K562 (cell line): ENCODE results near the gene RANBP3. TPM values are rescaled to one million over a fixed set of nuclear protein-coding genes. Genes with fewer than 3 reads are reported as not detected.

Experiments used
- ARID2 ChIP-seq: fragments of 450-650 bp; IDR thresholded peaks from 2 replicates; pipeline ENCODE4 v1.6.1; 2017; ENCODE audit warnings: antibody characterized with exemption, mild to moderate bottlenecking
- CTCF ChIP-seq, 3 experiments: IDR thresholded peaks in 2 of 3; conservative IDR thresholded peaks in 1 of 3; 2 replicates each; pipeline ENCODE4 v1.5.1; 2011 to 2012; ENCODE audit warnings: low read length in 3 of 3, mild to moderate bottlenecking in 3 of 3, control low read depth in 2 of 3, improper control_type of control experiment in 1 of 3, inconsistent platforms in 1 of 3, low read depth in 1 of 3, mixed read lengths in 1 of 3, moderate library complexity in 1 of 3; ENCODE audit not compliant: insufficient read depth in 2 of 3
- CTCFL ChIP-seq: IDR thresholded peaks from 2 replicates; pipeline ENCODE4 v1.6.1; 2011; ENCODE audit warnings: borderline replicate concordance, low read depth, mild to moderate bottlenecking, moderate library complexity, low read length; ENCODE audit not compliant: insufficient read depth, poor library complexity, severe bottlenecking
- ERF ChIP-seq: fragments of 450-650 bp; formaldehyde crosslinking; IDR thresholded peaks from 2 replicates; pipeline ENCODE4 v1.4.0; 2020; ENCODE audit warnings: mild to moderate bottlenecking, mixed read lengths
- FOS ChIP-seq: IDR thresholded peaks from 3 replicates; pipeline ENCODE4 v1.6.1; 2011; ENCODE audit not compliant: insufficient read length; ENCODE audit errors: extremely low read depth
- FOXA3 ChIP-seq, 2 experiments: fragments of 450-650 bp in 1 of 2; sonication (generic) in 1 of 2; formaldehyde crosslinking; IDR thresholded peaks in 1 of 2; conservative IDR thresholded peaks in 1 of 2; 2 replicates each; pipeline versions ENCODE4 v1.4.0 to v1.8.0; 2020 to 2022; ENCODE audit warnings: mild to moderate bottlenecking in 2 of 2, missing genetic modification reagents in 1 of 2
- FOXK1 ChIP-seq: sonication (generic); formaldehyde crosslinking; IDR thresholded peaks from 2 replicates; pipeline ENCODE4 v1.8.0; 2022; ENCODE audit warnings: missing genetic modification reagents, mild to moderate bottlenecking, borderline replicate concordance
- LARP7 ChIP-seq: fragments of 450-650 bp; IDR thresholded peaks from 2 replicates; pipeline ENCODE4 v1.6.1; 2016
- MEF2A ChIP-seq: IDR thresholded peaks from 2 replicates; pipeline ENCODE4 v1.6.1; 2011; ENCODE audit warnings: low read depth, mild to moderate bottlenecking, low read length, moderate library complexity; ENCODE audit not compliant: control insufficient read depth
- MTA3 ChIP-seq: fragments of 450-650 bp; formaldehyde crosslinking; IDR thresholded peaks from 2 replicates; pipeline ENCODE4 v1.6.1; 2017; ENCODE audit warnings: mild to moderate bottlenecking, borderline replicate concordance
- NFE2L1 ChIP-seq: fragments of 450-650 bp; IDR thresholded peaks from 2 replicates; pipeline ENCODE4 v1.6.1; 2016; ENCODE audit warnings: missing genetic modification characterization, low read depth, mild to moderate bottlenecking, missing compliant biosample characterization, moderate library complexity, borderline replicate concordance
- SP1 ChIP-seq: sonication (generic); formaldehyde crosslinking; IDR thresholded peaks from 2 replicates; pipeline ENCODE4 v1.8.1; 2022; ENCODE audit warnings: mild to moderate bottlenecking, missing genetic modification reagents
- ZBTB7A ChIP-seq: IDR thresholded peaks from 2 replicates; pipeline ENCODE4 v1.6.1; 2011; ENCODE audit warnings: low read depth, mild to moderate bottlenecking, low read length, moderate library complexity, borderline replicate concordance; ENCODE audit not compliant: control insufficient read depth
- ZNF57 ChIP-seq: fragments of 450-650 bp; formaldehyde crosslinking; IDR thresholded peaks from 2 replicates; pipeline ENCODE4 v1.4.0; 2020; ENCODE audit warnings: mild to moderate bottlenecking, moderate library complexity
- polyA plus RNA-seq, 8 experiments: library from polyadenylated mRNA; depleted of rRNA in 4 of 8; stranded (reverse) in 5 of 8; unstranded in 3 of 8; fragments of >200 nt; fragmentation: Nextera tagmentation in 2 of 8; fragmentation: Illumina TruSeq in 1 of 8; extraction: Ambion mirVana in 2 of 8; extraction: Trizol in 1 of 8; gene quantifications; 2 replicates each; pipeline versions ENCODE4 v1.2.1 to v1.2.3, GENCODE V29; 2011 to 2014; ENCODE audit warnings: inconsistent platforms in 1 of 8, missing spikeins in 1 of 8
- total RNA-seq, 7 experiments: library from RNA; depleted of rRNA in 6 of 7; stranded (reverse); fragments of >200 nt in 6 of 7; fragmentation: Illumina TruSeq in 2 of 7; extraction: Trizol in 2 of 7; gene quantifications; 2 replicates each; pipeline versions ENCODE4 v1.2.1 to v1.2.3, GENCODE V29; 2011 to 2021; ENCODE audit warnings: low replicate concordance in 1 of 7
- TF ChIP-seq, protein P1 (sequence below): sonication (generic); formaldehyde crosslinking; IDR thresholded peaks from 2 replicates; pipeline ENCODE4 v1.8.0; 2022; ENCODE audit warnings: missing genetic modification reagents, mild to moderate bottlenecking, moderate library complexity, borderline replicate concordance

RANBP3 gene
- total and polyA plus RNA-seq, 9 of the 15 experiments (the other 6 are each of a cell fraction or from before 2014, with no cell fraction given) = 0.90 to 95.1 (median 63.2) TPM

- TF ChIP-seq ZNF57 (CRISPR knock-in tag) = no peak
- TF ChIP-seq SP1 = 0 out of 2 replicates have a peak, but pooled peaks have one; percentile 34
- no peak for TF ChIP-seq FOS
- TF ChIP-seq ERF (CRISPR knock-in tag) = no peak
- 0 out of 2 replicates have a peak, but pooled peaks have one; percentile 32 for TF ChIP-seq ARID2
- peak; percentile 78; the same call in 1 of the 2 replicates for TF ChIP-seq ZBTB7A
- TF ChIP-seq FOXA3 (CRISPR knock-in tag; conservative IDR thresholded peaks at IDR 0.05 in 1 of 2, IDR thresholded peaks at IDR 0.05 in 1 of 2) = peak; percentile 68 to 95
- peak; percentile 89 to 94 (median 91) for TF ChIP-seq CTCF (IDR thresholded peaks at IDR 0.05 in 2 of 3, conservative IDR thresholded peaks at IDR 0.05 in 1 of 3; ENCODE audit: insufficient read depth in 2 of 3, low read depth in 1 of 3, low read length in 3 of 3)
- peak; percentile 49; the same call in 1 of the 2 replicates for TF ChIP-seq MTA3
- no peak for TF ChIP-seq MEF2A
- TF ChIP-seq LARP7 = no peak
- no peak for TF ChIP-seq NFE2L1
- TF ChIP-seq FOXK1 (CRISPR knock-in tag) = no peak; the same call in 1 of the 2 replicates
- TF ChIP-seq CTCFL = peak; percentile 17
- TF ChIP-seq, protein P1, sequence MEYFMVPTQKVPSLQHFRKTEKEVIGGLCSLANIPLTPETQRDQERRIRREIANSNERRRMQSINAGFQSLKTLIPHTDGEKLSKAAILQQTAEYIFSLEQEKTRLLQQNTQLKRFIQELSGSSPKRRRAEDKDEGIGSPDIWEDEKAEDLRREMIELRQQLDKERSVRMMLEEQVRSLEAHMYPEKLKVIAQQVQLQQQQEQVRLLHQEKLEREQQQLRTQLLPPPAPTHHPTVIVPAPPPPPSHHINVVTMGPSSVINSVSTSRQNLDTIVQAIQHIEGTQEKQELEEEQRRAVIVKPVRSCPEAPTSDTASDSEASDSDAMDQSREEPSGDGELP (CRISPR knock-in tag) = peak; percentile 49; the same call in 1 of the 2 replicates
Observed at GRCh38 chr19:6021878-6022569, 44.1 kb upstream of the RANBP3 start (continued).
